Naive thymus-derived CD8-positive, alpha-beta T cell (primary cell): Measurements from ENCODE around the gene DCLK1. TPM values are rescaled to one million over a fixed set of nuclear protein-coding genes. Genes with fewer than 3 reads are reported as not detected.

ENCODE experiments used
- ATAC-seq, 2 donors: fragments of 150-1000 bp; cut with Tn5 transposase in 1 of 2; sonication (Bioruptor Pico), chemical (Tn5 transposase) in 1 of 2; 1 replicate in 1 of 2; 2 replicates in 1 of 2; pipeline ENCODE4 v1.10.0; 2021; ENCODE audit warnings: mild to moderate bottlenecking in 2 of 2, moderate library complexity in 2 of 2
- POLR2A ChIA-PET: fragments of 350-600 bp; sonication (Branson Sonifier 250); formaldehyde crosslinking; loops from one replicate; lab custom pipeline; 2021; ENCODE audit warnings: antibody characterized with exemption; lab: Charles Lee
- DNase-seq, 10 donors: peaks; one replicate each; pipeline versions ENCODE4 v3.0.0 to v3.0.0-alpha.2; 2020 to 2022
- H3K27ac Mint-ChIP-seq, 10 donors: one replicate each; pipeline ENCODE4 v1.8.0; 2020 to 2022; ENCODE audit warnings: mild to moderate bottlenecking in 10 of 10, mixed read lengths in 10 of 10, moderate library complexity in 4 of 10, inconsistent platforms in 1 of 10
- H3K27me3 Mint-ChIP-seq, 5 donors: one replicate each; pipeline ENCODE4 v1.8.0; 2021 to 2022; ENCODE audit warnings: mixed read lengths in 5 of 5
- H3K36me3 Mint-ChIP-seq, 3 donors: one replicate each; pipeline ENCODE4 v1.8.0; 2020 to 2022; ENCODE audit warnings: mixed read lengths in 3 of 3, mild to moderate bottlenecking in 2 of 3, inconsistent platforms in 1 of 3
- H3K4me1 Mint-ChIP-seq, 4 donors: one replicate each; pipeline ENCODE4 v1.8.0; 2021 to 2022; ENCODE audit warnings: mixed read lengths in 4 of 4
- H3K4me3 Mint-ChIP-seq, 10 donors: one replicate each; pipeline ENCODE4 v1.8.0; 2020 to 2022; ENCODE audit warnings: mild to moderate bottlenecking in 10 of 10, mixed read lengths in 10 of 10, moderate library complexity in 6 of 10, inconsistent platforms in 1 of 10
- H3K9me3 Mint-ChIP-seq, 9 donors: one replicate each; pipeline ENCODE4 v1.8.0; 2020 to 2022; ENCODE audit warnings: mixed read lengths in 9 of 9, mild to moderate bottlenecking in 3 of 9, inconsistent platforms in 1 of 9, moderate library complexity in 1 of 9
- polyA plus RNA-seq, 3 donors: library from polyadenylated mRNA; unstranded; fragments of 300-500 nt; fragmentation: Illumina TruSeq; gene quantifications; one replicate each; pipeline ENCODE4 v1.2.3, GENCODE V29; 2021
- total RNA-seq, 8 experiments: library from RNA in 2 of 8; stranded (reverse) in 2 of 8; gene quantifications; one replicate each; pipeline ENCODE4 v1.2.3 and lab custom pipeline; 2021 to 2026

DCLK1 gene
- total and polyA plus RNA-seq, 5 experiments from 2014 or later: not detected

- Mint-ChIP-seq H3K36me3 (peaks cover 0 to 3% (median 0%) of the 10 kb centered on the region in 3 donors), H3K4me1 (no peaks in the 10 kb centered on the region), H3K4me3 (no peak overlapping the region), H3K9me3 (peaks cover 0 to 10% (median 0%) of the 10 kb centered on the region in 9 donors), H3K27me3 (peaks cover 0 to 8% (median 0%) of the 10 kb centered on the region in 5 donors), H3K27ac (no peak overlapping the region)
- DNase-seq (no peak), ATAC-seq (no peak)
- POLR2A ChIA-PET: no interaction called here
Measured at GRCh38 chr13:36096461-36097416, 34.4 kb downstream of the DCLK1 start.

- POLR2A ChIA-PET: no interaction called here
- Mint-ChIP-seq H3K4me3 (no peak overlapping the region), H3K27me3 (peaks cover 0 to 11% (median 0%) of the 10 kb centered on the region in 5 donors), H3K9me3 (peaks cover 0 to 22% (median 0%) of the 10 kb centered on the region in 9 donors), H3K27ac (no peak overlapping the region), H3K4me1 (no peaks in the 10 kb centered on the region), H3K36me3 (peaks cover 0 to 3% (median 0%) of the 10 kb centered on the region in 3 donors)
- DNase-seq (no peak), ATAC-seq (no peak)
Measured at GRCh38 chr13:36094478-36094877, 36.7 kb downstream of the DCLK1 start.

- Mint-ChIP-seq H3K27me3 (peaks cover 0 to 14% (median 2%) of the 10 kb centered on the region in 5 donors), H3K4me1 (no peaks in the 10 kb centered on the region), H3K27ac (no peak overlapping the region), H3K36me3 (peaks cover 0 to 3% (median 0%) of the 10 kb centered on the region in 3 donors), H3K9me3 (peaks cover 0 to 22% (median 1%) of the 10 kb centered on the region in 9 donors), H3K4me3 (no peak overlapping the region)
- DNase-seq (no peak), ATAC-seq (no peak)
- POLR2A ChIA-PET: no interaction called here
Measured at GRCh38 chr13:36090592-36090991, 40.6 kb downstream of the DCLK1 start.

- Mint-ChIP-seq H3K4me3 (no peak overlapping the region), H3K9me3 (peaks cover 0 to 22% (median 1%) of the 10 kb centered on the region in 9 donors), H3K27me3 (peaks cover 0 to 14% (median 2%) of the 10 kb centered on the region in 5 donors), H3K36me3 (peaks cover 0 to 3% (median 0%) of the 10 kb centered on the region in 3 donors), H3K4me1 (no peaks in the 10 kb centered on the region), H3K27ac (no peak overlapping the region)
- ATAC-seq (no peak), DNase-seq (no peak)
- POLR2A ChIA-PET: no interaction called here
Measured at GRCh38 chr13:36089130-36089647, 42.0 kb downstream of the DCLK1 start.

GRCh38 chr13:36088463-36088862 is 42.7 kb downstream of the DCLK1 start:
- no peaks in the 10 kb centered on the region for H3K4me1 Mint-ChIP-seq
- peaks cover 0 to 14% (median 2%) of the 10 kb centered on the region in 5 donors for H3K27me3 Mint-ChIP-seq
- no peak overlapping the region for H3K4me3 Mint-ChIP-seq
- no peak for ATAC-seq
- DNase-seq: no peak
- peaks cover 0 to 22% (median 1%) of the 10 kb centered on the region in 9 donors for H3K9me3 Mint-ChIP-seq
- peaks cover 0 to 3% (median 0%) of the 10 kb centered on the region in 3 donors for H3K36me3 Mint-ChIP-seq
- POLR2A ChIA-PET: no interaction called here
- no peak overlapping the region for H3K27ac Mint-ChIP-seq

GRCh38 chr13:36088001-36088400 is 43.2 kb downstream of the DCLK1 start:
- POLR2A ChIA-PET: no interaction called here
- ATAC-seq (no peak), DNase-seq (no peak)
- Mint-ChIP-seq H3K27ac (no peak overlapping the region), H3K4me1 (no peaks in the 10 kb centered on the region), H3K9me3 (peaks cover 0 to 21% (median 3%) of the 10 kb centered on the region in 9 donors), H3K36me3 (peaks cover 0 to 3% (median 0%) of the 10 kb centered on the region in 3 donors), H3K27me3 (peaks cover 0 to 14% (median 2%) of the 10 kb centered on the region in 5 donors), H3K4me3 (no peak overlapping the region)

- no peaks in the 10 kb centered on the region for H3K36me3 Mint-ChIP-seq
- no peaks in the 10 kb centered on the region for H3K4me1 Mint-ChIP-seq
- no peak overlapping the region for H3K4me3 Mint-ChIP-seq
- POLR2A ChIA-PET: no interaction called here
- H3K27ac Mint-ChIP-seq: no peak overlapping the region
- no peak for ATAC-seq
- peaks cover 0 to 9% (median 0%) of the 10 kb centered on the region in 5 donors for H3K27me3 Mint-ChIP-seq
- H3K9me3 Mint-ChIP-seq: peaks cover 0 to 13% (median 0%) of the 10 kb centered on the region in 9 donors
- no peak for DNase-seq
Measured at GRCh38 chr13:36086117-36086516, 45.1 kb downstream of the DCLK1 start.

GRCh38 chr13:36084131-36084530 is 47.1 kb downstream of the DCLK1 start:
- DNase-seq (no peak), ATAC-seq (no peak)
- no peaks in the 10 kb centered on the region for H3K4me1 Mint-ChIP-seq
- H3K27me3 Mint-ChIP-seq: peaks cover 0 to 2% (median 0%) of the 10 kb centered on the region in 5 donors
- POLR2A ChIA-PET: no interaction called here
- H3K36me3 Mint-ChIP-seq: no peaks in the 10 kb centered on the region
- H3K4me3 Mint-ChIP-seq: no peak overlapping the region
- no peak overlapping the region for H3K27ac Mint-ChIP-seq
- H3K9me3 Mint-ChIP-seq: peaks cover 0 to 8% (median 2%) of the 10 kb centered on the region in 9 donors

- no peak overlapping the region for H3K4me3 Mint-ChIP-seq
- H3K4me1 Mint-ChIP-seq: no peaks in the 10 kb centered on the region
- peaks cover 0 to 2% (median 0%) of the 10 kb centered on the region in 5 donors for H3K27me3 Mint-ChIP-seq
- ATAC-seq: no peak
- DNase-seq: no peak
- peaks cover 0 to 7% (median 4%) of the 10 kb centered on the region in 9 donors for H3K9me3 Mint-ChIP-seq
- H3K36me3 Mint-ChIP-seq: no peaks in the 10 kb centered on the region
- POLR2A ChIA-PET: no interaction called here
- no peak overlapping the region for H3K27ac Mint-ChIP-seq
Measured at GRCh38 chr13:36082806-36083205, 48.4 kb downstream of the DCLK1 start.

- no peak for DNase-seq
- peaks cover 0 to 9% (median 4%) of the 10 kb centered on the region in 9 donors for H3K9me3 Mint-ChIP-seq
- no peak overlapping the region for H3K4me3 Mint-ChIP-seq
- POLR2A ChIA-PET: no interaction called here
- no peaks in the 10 kb centered on the region for H3K36me3 Mint-ChIP-seq
- no peak for ATAC-seq
- peaks cover 0 to 2% (median 0%) of the 10 kb centered on the region in 5 donors for H3K27me3 Mint-ChIP-seq
- no peaks in the 10 kb centered on the region for H3K4me1 Mint-ChIP-seq
- no peak overlapping the region for H3K27ac Mint-ChIP-seq
Measured at GRCh38 chr13:36082396-36082795, 48.8 kb downstream of the DCLK1 start.

- no peak for ATAC-seq
- no peak for DNase-seq
- Mint-ChIP-seq H3K4me3 (no peak overlapping the region), H3K4me1 (no peaks in the 10 kb centered on the region), H3K9me3 (peaks cover 3 to 18% (median 6%) of the 10 kb centered on the region in 9 donors), H3K27me3 (peaks cover 0 to 7% (median 0%) of the 10 kb centered on the region in 5 donors), H3K27ac (no peak overlapping the region), H3K36me3 (no peaks in the 10 kb centered on the region)
- POLR2A ChIA-PET: no interaction called here
Measured at GRCh38 chr13:36076211-36076610, 55.0 kb downstream of the DCLK1 start.

- DNase-seq (no peak), ATAC-seq (no peak)
- peaks cover 0 to 15% (median 4%) of the 10 kb centered on the region in 9 donors for H3K9me3 Mint-ChIP-seq
- no peak overlapping the region for H3K4me3 Mint-ChIP-seq
- no peaks in the 10 kb centered on the region for H3K4me1 Mint-ChIP-seq
- H3K27ac Mint-ChIP-seq: no peak overlapping the region
- POLR2A ChIA-PET: no interaction called here
- no peaks in the 10 kb centered on the region for H3K36me3 Mint-ChIP-seq
- H3K27me3 Mint-ChIP-seq: peaks cover 0 to 7% (median 0%) of the 10 kb centered on the region in 5 donors
Measured at GRCh38 chr13:36074659-36075058, 56.5 kb downstream of the DCLK1 start.
